ENCODE results near the gene INVS. TPM values are rescaled to one million over a fixed set of nuclear protein-coding genes. Genes with fewer than 3 reads are reported as not detected.

The INVS gene
- total RNA-seq, 1 experiment from 2014 or later, result 21.1 TPM

DNA sequence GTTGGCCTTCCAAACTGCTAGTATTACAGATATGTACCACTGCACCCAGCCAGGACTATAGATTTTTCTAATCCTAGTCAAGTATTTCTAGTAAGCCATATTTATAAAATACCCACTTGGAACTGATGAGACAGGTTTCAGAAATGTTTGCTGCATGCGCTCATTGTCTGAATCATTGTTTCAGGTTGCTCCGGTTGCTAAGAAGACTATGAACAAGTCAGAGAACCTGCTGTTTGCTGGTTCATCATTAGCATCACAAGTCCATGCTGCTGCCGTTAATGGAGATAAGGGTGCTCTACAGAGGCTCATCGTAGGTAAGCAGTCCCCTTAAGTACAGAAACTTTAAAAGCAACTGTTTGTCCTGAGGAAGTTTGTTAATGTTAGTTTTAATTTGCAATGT is 5.3 kb downstream of the INVS start:
- CTCF ChIA-PET, result no interaction called here
- intact Hi-C loops (cut with micrococcal nuclease), result no loop called here

GRCh38 chr9:100105861-100106260 is 6.8 kb downstream of the INVS start:
- H3K4me1 ChIP-seq (ENCODE audit: control insufficient read depth in 1 of 2, insufficient read depth in 2 of 2, low read length in 2 of 2), result no peaks in the 10 kb centered on the region
- H3K27me3 ChIP-seq (ENCODE audit: insufficient read depth, low read length), result no peaks in the 10 kb centered on the region
- no TSS peak for BruUV-seq (replicated peaks)
- H3K4me2 ChIP-seq (ENCODE audit: low read length), result no peak overlapping the region
- ATAC-seq, result no peak
- POLR2A ChIA-PET, result no interaction called here
- intact Hi-C loops (cut with micrococcal nuclease), result no loop called here
- H3K79me2 ChIP-seq (ENCODE audit: insufficient read depth, low read length), result 0 out of 2 replicates have a peak, but pooled peaks cover 5% of the 10 kb centered on the region
- 0 out of 2 replicates have a peak, but pooled peaks cover 1% of the 10 kb centered on the region for H4K20me1 ChIP-seq (ENCODE audit: insufficient read depth)
- DNase-seq (ENCODE audit: low read depth, low spot score), result no peak
- no peak overlapping the region for H2AFZ ChIP-seq (ENCODE audit: low read depth, low read length, poor library complexity, severe bottlenecking)
- H3K4me3 ChIP-seq (replicated peaks in 1 of 2; ENCODE audit: low read depth in 1 of 2, low read length in 2 of 2), result no peak overlapping the region
- H3K9me3 ChIP-seq (ENCODE audit: control insufficient read depth in 1 of 2, insufficient read depth in 1 of 2, low read depth in 1 of 2, low read length in 2 of 2), result no peaks in the 10 kb centered on the region
- no peak overlapping the region for H3K27ac ChIP-seq (ENCODE audit: low read depth, low read length)
- no peak overlapping the region for H3K9ac ChIP-seq (ENCODE audit: low read length)
- CTCF ChIA-PET, result no interaction called here
- RAD21 ChIA-PET (ENCODE audit: low non-redundant PET in 1 of 2, low total read pairs in 2 of 2, uncharacterized antibody in 2 of 2, unreplicated experiment in 2 of 2), result no interaction called here
- H3K36me3 ChIP-seq (ENCODE audit: control insufficient read depth in 1 of 2, insufficient read depth in 2 of 2, low read length in 2 of 2), result peaks cover 8 to 22% of the 10 kb centered on the region in 2 experiments; a peak in 3 of 4 replicates
- H3K9me2 ChIP-seq (ENCODE audit: insufficient read depth), result no peaks in the 10 kb centered on the region
- TF ChIP-seq POLR2AphosphoS5 (IDR thresholded peaks at IDR 0.05; ENCODE audit: low read depth, low read length), result no peak
- TF ChIP-seq, protein P1, sequence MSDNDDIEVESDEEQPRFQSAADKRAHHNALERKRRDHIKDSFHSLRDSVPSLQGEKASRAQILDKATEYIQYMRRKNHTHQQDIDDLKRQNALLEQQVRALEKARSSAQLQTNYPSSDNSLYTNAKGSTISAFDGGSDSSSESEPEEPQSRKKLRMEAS (IDR thresholded peaks at IDR 0.05), result no peak
- TF ChIP-seq RAD21 (IDR thresholded peaks at IDR 0.05; ENCODE audit: low read depth), result no peak
- no peak for TF ChIP-seq POLR2A (IDR thresholded peaks at IDR 0.05; ENCODE audit: borderline replicate concordance, extremely low read depth, insufficient read depth, insufficient read length)
- no peak for TF ChIP-seq YY1 (IDR thresholded peaks at IDR 0.05; ENCODE audit: extremely low read depth, insufficient replicate concordance, low read depth, low read length)
- no peak for TF ChIP-seq SRF (IDR thresholded peaks at IDR 0.05; ENCODE audit: low read depth)
- TF ChIP-seq, protein P2, sequence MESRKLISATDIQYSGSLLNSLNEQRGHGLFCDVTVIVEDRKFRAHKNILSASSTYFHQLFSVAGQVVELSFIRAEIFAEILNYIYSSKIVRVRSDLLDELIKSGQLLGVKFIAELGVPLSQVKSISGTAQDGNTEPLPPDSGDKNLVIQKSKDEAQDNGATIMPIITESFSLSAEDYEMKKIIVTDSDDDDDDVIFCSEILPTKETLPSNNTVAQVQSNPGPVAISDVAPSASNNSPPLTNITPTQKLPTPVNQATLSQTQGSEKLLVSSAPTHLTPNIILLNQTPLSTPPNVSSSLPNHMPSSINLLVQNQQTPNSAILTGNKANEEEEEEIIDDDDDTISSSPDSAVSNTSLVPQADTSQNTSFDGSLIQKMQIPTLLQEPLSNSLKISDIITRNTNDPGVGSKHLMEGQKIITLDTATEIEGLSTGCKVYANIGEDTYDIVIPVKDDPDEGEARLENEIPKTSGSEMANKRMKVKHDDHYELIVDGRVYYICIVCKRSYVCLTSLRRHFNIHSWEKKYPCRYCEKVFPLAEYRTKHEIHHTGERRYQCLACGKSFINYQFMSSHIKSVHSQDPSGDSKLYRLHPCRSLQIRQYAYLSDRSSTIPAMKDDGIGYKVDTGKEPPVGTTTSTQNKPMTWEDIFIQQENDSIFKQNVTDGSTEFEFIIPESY (IDR thresholded peaks at IDR 0.05; ENCODE audit: extremely low read depth, insufficient replicate concordance, low read length), result no peak
- no peak for TF ChIP-seq EZH2phosphoT487 (IDR thresholded peaks at IDR 0.05; ENCODE audit: borderline replicate concordance)
- TF ChIP-seq, protein P3, sequence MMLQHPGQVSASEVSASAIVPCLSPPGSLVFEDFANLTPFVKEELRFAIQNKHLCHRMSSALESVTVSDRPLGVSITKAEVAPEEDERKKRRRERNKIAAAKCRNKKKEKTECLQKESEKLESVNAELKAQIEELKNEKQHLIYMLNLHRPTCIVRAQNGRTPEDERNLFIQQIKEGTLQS (IDR thresholded peaks at IDR 0.05), result no peak
- TF ChIP-seq FOSL1 (IDR thresholded peaks at IDR 0.05; ENCODE audit: low read depth), result no peak
- TF ChIP-seq TCF7L2 (IDR thresholded peaks at IDR 0.05; ENCODE audit: borderline replicate concordance, extremely low read depth, insufficient read depth, insufficient read length), result no peak

More for the DNA sequence above, 5.3 kb downstream of the INVS start:
- POLR2A ChIA-PET, result no interaction called here
- Histone ChIP-seq H3K27ac (ENCODE audit: low read depth, low read length) (no peak overlapping the region), H3K9me2 (ENCODE audit: insufficient read depth) (no peaks in the 10 kb centered on the region), H3K79me2 (ENCODE audit: insufficient read depth, low read length) (peaks cover 14% of the 10 kb centered on the region), H3K4me3 (replicated peaks in 1 of 2; ENCODE audit: low read depth in 1 of 2, low read length in 2 of 2) (no peak overlapping the region), H3K9me3 (ENCODE audit: control insufficient read depth in 1 of 2, insufficient read depth in 1 of 2, low read depth in 1 of 2, low read length in 2 of 2) (no peaks in the 10 kb centered on the region), H3K36me3 (ENCODE audit: control insufficient read depth in 1 of 2, insufficient read depth in 2 of 2, low read length in 2 of 2) (peaks cover 8 to 21% of the 10 kb centered on the region in 2 experiments; a peak in 3 of 4 replicates), H3K4me1 (ENCODE audit: control insufficient read depth in 1 of 2, insufficient read depth in 2 of 2, low read length in 2 of 2) (peaks cover 0 to 3% of the 10 kb centered on the region in 2 experiments; a peak in 2 of 4 replicates), H2AFZ (ENCODE audit: low read depth, low read length, poor library complexity, severe bottlenecking) (no peak overlapping the region), H3K27me3 (ENCODE audit: insufficient read depth, low read length) (no peaks in the 10 kb centered on the region), H3K4me2 (ENCODE audit: low read length) (no peak overlapping the region), H4K20me1 (ENCODE audit: insufficient read depth) (no peaks in the 10 kb centered on the region), H3K9ac (ENCODE audit: low read length) (no peak overlapping the region)
- BruUV-seq (replicated peaks), result no TSS peak
- RAD21 ChIA-PET (ENCODE audit: low non-redundant PET in 1 of 2, low total read pairs in 2 of 2, uncharacterized antibody in 2 of 2, unreplicated experiment in 2 of 2), result no interaction called here
- ATAC-seq, result no peak
- TF ChIP-seq JUND (IDR thresholded peaks at IDR 0.05) (no peak), POLR2A (IDR thresholded peaks at IDR 0.05; ENCODE audit: borderline replicate concordance, extremely low read depth, insufficient read depth, insufficient read length) (no peak), CEBPB (IDR thresholded peaks at IDR 0.05; ENCODE audit: low read depth) (no peak), FOSL1 (IDR thresholded peaks at IDR 0.05; ENCODE audit: low read depth) (no peak), EGR1 (IDR thresholded peaks at IDR 0.05; ENCODE audit: low read depth) (no peak), ZFX (IDR thresholded peaks at IDR 0.05) (no peak)
- TF ChIP-seq, protein P2 (IDR thresholded peaks at IDR 0.05; ENCODE audit: extremely low read depth, insufficient replicate concordance, low read length), result no peak
- TF ChIP-seq, protein P3 (IDR thresholded peaks at IDR 0.05), result no peak
- DNase-seq (ENCODE audit: low read depth, low spot score), result no peak

All from HCT116 (cell line).